GM12878 (cell line): ENCODE data around the gene TLE3.

Experiments used
- CEBPB ChIP-seq, 2 experiments: fragments of 150-350 bp in 1 of 2; IDR thresholded peaks; 2 replicates each; pipeline ENCODE4 v1.6.1; 2012 to 2014; ENCODE audit warnings: low read depth in 2 of 2, low read length in 2 of 2, borderline replicate concordance in 1 of 2, inconsistent platforms in 1 of 2
- SMC3 ChIP-seq: IDR thresholded peaks from 2 replicates; pipeline ENCODE4 v1.6.1; 2011; ENCODE audit warnings: low read length, improper control_type of control experiment, borderline replicate concordance
- ZNF274 ChIP-seq: IDR thresholded peaks from one replicate; pipeline ENCODE4 v1.8.0; 2011; ENCODE audit not compliant: insufficient read length, insufficient read depth
- TF ChIP-seq, protein P1 (sequence below), 3 experiments: IDR thresholded peaks in 2 of 3; conservative IDR thresholded peaks in 1 of 3; 2 replicates each; pipeline ENCODE4 v1.5.1; 2011; ENCODE audit warnings: low read depth in 3 of 3, low read length in 3 of 3, mild to moderate bottlenecking in 3 of 3, control low read depth in 2 of 3, moderate library complexity in 2 of 3, inconsistent platforms in 1 of 3, mixed read lengths in 1 of 3; ENCODE audit not compliant: control insufficient read depth in 2 of 3, insufficient read depth in 1 of 3; ENCODE audit errors: extremely low read depth in 1 of 3
- TF ChIP-seq, protein P2 (sequence below): fragments of 150-350 bp; IDR thresholded peaks from 2 replicates; pipeline ENCODE4 v1.6.1; 2014; ENCODE audit warnings: mild to moderate bottlenecking, low read depth, low read length
- TF ChIP-seq, protein P3 (sequence below): IDR thresholded peaks from 2 replicates; pipeline ENCODE4 v1.6.1; 2012; ENCODE audit warnings: mild to moderate bottlenecking, low read depth, low read length

DNA sequence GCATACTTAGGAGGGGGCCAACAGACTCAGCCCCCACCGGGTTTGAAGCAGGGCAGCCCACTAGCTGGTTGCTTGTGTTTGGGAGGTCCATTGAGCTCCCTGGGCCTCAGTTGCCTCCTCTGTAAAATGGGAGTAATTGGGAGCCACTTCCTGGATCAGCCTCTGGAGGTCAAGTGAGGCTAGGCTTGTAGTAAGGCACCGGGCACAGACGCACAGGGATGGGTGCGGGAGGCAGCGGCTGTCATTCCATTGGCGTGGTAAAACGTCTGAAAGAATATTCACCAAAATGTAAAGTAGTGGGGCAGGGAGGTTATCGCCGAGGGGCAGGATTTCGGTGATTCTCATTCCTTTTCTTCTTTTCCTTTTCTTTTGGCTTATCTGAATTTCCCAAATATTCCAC lies 64.6 kb downstream of the TLE3 start:
- TF ChIP-seq, protein P1, sequence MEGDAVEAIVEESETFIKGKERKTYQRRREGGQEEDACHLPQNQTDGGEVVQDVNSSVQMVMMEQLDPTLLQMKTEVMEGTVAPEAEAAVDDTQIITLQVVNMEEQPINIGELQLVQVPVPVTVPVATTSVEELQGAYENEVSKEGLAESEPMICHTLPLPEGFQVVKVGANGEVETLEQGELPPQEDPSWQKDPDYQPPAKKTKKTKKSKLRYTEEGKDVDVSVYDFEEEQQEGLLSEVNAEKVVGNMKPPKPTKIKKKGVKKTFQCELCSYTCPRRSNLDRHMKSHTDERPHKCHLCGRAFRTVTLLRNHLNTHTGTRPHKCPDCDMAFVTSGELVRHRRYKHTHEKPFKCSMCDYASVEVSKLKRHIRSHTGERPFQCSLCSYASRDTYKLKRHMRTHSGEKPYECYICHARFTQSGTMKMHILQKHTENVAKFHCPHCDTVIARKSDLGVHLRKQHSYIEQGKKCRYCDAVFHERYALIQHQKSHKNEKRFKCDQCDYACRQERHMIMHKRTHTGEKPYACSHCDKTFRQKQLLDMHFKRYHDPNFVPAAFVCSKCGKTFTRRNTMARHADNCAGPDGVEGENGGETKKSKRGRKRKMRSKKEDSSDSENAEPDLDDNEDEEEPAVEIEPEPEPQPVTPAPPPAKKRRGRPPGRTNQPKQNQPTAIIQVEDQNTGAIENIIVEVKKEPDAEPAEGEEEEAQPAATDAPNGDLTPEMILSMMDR (IDR thresholded peaks at IDR 0.05 in 2 of 3, conservative IDR thresholded peaks at IDR 0.05 in 1 of 3; ENCODE audit: control insufficient read depth in 2 of 3, extremely low read depth in 1 of 3, insufficient read depth in 1 of 3, low read depth in 3 of 3, low read length in 3 of 3) = no peak
- TF ChIP-seq, protein P2, sequence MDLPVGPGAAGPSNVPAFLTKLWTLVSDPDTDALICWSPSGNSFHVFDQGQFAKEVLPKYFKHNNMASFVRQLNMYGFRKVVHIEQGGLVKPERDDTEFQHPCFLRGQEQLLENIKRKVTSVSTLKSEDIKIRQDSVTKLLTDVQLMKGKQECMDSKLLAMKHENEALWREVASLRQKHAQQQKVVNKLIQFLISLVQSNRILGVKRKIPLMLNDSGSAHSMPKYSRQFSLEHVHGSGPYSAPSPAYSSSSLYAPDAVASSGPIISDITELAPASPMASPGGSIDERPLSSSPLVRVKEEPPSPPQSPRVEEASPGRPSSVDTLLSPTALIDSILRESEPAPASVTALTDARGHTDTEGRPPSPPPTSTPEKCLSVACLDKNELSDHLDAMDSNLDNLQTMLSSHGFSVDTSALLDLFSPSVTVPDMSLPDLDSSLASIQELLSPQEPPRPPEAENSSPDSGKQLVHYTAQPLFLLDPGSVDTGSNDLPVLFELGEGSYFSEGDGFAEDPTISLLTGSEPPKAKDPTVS = no peak
- TF ChIP-seq SMC3 = no peak
- no peak for TF ChIP-seq CEBPB (IDR thresholded peaks at IDR 0.05; ENCODE audit: borderline replicate concordance in 1 of 2, low read depth in 2 of 2, low read length in 2 of 2)
- TF ChIP-seq, protein P3, sequence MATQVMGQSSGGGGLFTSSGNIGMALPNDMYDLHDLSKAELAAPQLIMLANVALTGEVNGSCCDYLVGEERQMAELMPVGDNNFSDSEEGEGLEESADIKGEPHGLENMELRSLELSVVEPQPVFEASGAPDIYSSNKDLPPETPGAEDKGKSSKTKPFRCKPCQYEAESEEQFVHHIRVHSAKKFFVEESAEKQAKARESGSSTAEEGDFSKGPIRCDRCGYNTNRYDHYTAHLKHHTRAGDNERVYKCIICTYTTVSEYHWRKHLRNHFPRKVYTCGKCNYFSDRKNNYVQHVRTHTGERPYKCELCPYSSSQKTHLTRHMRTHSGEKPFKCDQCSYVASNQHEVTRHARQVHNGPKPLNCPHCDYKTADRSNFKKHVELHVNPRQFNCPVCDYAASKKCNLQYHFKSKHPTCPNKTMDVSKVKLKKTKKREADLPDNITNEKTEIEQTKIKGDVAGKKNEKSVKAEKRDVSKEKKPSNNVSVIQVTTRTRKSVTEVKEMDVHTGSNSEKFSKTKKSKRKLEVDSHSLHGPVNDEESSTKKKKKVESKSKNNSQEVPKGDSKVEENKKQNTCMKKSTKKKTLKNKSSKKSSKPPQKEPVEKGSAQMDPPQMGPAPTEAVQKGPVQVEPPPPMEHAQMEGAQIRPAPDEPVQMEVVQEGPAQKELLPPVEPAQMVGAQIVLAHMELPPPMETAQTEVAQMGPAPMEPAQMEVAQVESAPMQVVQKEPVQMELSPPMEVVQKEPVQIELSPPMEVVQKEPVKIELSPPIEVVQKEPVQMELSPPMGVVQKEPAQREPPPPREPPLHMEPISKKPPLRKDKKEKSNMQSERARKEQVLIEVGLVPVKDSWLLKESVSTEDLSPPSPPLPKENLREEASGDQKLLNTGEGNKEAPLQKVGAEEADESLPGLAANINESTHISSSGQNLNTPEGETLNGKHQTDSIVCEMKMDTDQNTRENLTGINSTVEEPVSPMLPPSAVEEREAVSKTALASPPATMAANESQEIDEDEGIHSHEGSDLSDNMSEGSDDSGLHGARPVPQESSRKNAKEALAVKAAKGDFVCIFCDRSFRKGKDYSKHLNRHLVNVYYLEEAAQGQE = no peak
- no peak for TF ChIP-seq ZNF274
